HG02885 (cell line): Measurements from ENCODE around the gene GIMAP8.
"Not testable (repeated sequence)": the region's sequence is repeated elsewhere in the genome, so short reads cannot be mapped to it uniquely, and the experiment has no call there.

ENCODE experiments used
- ATAC-seq: cut with Tn5 transposase; IDR thresholded peaks from one replicate; pipeline ENCODE4 v1.9.1; 2021; ENCODE audit warnings: mild to moderate bottlenecking; ENCODE audit not compliant: unreplicated experiment, poor library complexity

Gene GIMAP8

DNA sequence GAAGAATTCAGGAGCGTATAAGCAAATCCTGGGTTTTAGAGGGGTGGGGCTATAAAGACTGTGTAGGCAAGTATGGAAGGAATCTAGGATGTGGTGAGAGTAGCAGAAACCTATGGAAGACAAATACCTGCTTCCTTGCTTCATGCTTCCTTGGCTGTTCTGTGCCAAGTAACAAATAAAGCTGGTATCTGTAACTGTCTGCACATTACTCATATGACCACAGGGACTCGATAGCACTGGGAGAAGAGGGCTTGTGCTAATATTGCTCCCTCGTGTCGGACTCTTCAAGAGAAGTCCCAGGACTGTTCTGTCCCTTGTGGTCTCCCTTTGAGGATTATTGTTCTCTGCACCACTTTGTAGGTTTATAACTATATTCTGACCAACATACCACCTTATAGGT, 52.7 kb downstream of the GIMAP8 start:
- ATAC-seq: no peak

DNA sequence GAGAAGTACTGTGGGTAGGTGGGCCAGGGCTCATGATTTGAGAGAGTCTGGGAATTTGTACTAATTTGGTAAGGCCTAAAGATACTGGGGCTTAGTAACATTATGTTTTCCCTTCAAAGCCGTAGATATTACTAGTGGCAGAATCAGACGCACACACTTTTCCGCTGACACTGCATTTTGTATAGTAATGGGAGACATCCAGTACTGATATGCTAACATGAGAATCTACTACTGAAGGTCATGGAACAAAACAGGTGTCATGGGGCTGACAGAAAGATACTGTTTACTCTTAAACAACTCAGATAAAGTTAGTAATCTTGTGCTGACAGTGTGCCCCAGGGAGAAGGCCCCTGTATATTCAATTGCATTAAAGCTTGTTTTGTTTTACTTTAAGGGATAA, 53.2 kb downstream of the GIMAP8 start:
- no peak for ATAC-seq

DNA sequence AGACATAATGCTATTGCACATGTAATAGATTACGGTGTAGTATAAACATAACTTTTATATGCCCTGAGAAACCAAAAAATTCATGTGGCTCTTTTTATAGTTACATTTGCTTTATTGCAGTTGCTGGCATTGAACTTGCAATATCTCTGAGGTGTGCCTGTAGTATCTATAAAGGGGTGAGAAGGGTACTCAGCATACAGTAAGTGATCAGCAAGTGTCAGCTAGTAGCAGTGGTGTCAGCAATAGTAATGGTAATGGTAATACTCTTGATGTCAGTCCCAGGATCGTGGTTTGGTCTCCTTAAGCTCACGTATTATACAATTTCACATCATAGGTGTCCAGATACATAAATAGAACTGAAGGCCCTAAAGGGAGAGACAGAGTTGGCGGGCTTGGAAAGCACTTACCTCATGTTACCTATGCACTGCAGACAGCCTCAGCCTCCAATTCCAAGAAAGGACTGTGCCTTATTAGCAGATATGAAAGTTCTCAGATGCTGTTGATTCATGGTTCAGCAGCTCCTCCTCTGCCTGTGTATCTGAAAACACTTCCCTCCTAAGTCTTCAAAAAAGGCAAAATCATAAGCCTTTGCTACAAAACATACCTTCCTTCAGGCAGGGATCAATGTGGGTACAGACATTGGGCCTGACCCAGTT, 57.6 kb downstream of the GIMAP8 start:
- ATAC-seq: no peak

DNA sequence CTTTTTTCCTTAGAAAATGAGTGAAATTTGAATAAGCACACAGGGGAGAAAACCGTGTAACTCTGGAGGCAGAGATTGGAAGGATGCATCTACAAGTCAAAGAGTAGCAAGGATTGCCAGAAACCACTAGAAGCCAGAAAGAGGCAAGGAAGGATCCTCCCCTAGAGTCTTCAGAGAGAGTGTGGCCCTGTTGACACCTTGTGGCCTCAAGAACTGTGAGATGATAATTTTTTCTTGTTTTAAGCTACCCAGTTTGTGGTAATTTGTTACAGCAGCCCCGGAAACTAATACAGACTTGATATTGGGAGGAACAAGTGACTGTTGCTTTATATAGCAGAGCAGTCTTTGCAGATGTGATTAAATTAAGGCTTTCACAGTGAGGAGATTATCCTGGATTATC, 60.6 kb downstream of the GIMAP8 start:
- no peak for ATAC-seq

DNA sequence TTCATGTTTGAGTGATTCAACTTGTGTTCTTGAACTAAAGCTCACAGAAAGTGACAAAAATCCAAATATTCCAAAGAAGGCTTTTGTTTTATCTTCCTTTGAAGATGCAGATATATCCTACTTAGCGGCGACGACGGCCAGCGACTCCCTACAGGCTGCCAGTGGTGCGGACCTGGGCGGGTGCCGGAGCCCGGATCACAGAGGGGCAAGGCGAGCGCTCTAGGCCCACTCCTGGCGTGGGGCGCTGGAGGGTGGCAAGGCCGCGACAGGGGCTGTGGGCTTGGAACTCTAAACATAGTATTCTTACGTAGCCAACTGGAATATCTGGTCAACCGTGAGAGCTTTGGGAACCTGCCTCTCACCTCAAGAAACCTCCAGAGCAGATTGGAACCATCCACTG, 63.3 kb downstream of the GIMAP8 start:
- ATAC-seq: no peak

DNA sequence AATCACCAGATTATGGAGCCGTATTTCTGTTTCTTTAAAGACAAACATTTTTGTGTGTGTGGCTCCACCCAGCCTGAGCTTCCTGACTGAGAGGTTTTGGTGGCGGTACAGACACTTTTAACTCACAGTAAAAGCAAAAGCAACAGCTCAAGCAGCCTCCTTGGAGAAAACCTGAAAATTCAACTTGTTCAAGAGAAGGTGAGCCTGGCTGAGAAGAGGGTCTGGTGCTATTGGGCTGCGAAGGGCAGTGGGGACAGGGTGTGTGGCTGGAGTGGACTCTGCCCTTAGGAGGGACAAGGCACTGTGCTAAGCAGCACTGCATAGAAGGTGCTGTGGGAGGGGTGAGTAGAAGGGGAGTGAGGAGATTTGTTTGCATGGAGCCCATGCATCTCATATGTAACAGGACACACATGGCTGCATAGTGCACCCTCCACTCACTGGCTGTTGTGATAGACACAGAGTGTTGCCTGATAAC, 64.4 kb downstream of the GIMAP8 start, which contains the start of gene GIMAP7:
TSS of gene GIMAP7 (plus strand) at position 125 of the 475 bp plus-strand sequence. CDS start 5,103 bp downstream, outside the sequence.
- ATAC-seq: peak; percentile 78

DNA sequence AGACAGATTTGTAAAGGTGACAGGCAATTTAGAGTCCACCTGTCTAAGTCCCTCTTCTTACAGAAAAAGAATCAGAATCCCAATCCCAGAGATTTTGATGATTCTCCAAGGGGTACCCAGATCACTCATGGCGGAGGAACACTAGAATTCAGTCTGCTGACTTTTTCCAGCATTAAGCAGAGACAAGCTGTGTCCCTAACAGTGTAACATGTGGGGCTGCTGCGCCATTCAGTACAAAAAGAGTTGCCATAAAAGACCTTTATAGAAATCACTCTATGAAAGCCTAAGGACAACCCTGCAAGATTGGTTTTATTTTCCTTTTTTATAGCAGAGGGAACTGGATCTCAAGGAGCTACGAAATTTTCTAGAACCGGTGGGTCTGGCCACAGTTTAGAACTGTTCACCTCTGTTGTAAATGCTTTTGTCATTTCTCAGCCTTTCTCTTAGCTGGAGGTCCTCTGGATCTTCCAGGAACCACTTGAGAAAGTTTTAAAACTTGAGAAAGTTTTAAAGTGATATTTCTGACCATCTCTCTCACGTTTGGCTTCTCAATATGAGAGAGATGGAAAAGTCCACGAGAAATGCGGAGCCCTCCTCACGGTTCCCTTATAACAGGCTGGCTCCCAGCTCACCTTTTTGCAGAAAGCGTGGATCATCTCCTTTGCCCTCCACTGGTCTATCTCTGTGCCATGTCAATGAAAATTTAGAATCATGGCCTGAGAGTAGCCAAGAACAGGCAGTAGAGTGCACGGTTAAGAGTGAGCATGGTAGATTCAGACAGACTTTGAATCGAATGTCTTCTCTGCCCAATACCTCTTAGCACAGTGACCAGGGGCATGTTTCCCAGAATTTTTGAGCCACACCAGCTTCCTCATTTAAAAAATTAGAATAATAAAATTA, 65.1 kb downstream of the GIMAP8 start:
- peak; percentile 33 for ATAC-seq

DNA sequence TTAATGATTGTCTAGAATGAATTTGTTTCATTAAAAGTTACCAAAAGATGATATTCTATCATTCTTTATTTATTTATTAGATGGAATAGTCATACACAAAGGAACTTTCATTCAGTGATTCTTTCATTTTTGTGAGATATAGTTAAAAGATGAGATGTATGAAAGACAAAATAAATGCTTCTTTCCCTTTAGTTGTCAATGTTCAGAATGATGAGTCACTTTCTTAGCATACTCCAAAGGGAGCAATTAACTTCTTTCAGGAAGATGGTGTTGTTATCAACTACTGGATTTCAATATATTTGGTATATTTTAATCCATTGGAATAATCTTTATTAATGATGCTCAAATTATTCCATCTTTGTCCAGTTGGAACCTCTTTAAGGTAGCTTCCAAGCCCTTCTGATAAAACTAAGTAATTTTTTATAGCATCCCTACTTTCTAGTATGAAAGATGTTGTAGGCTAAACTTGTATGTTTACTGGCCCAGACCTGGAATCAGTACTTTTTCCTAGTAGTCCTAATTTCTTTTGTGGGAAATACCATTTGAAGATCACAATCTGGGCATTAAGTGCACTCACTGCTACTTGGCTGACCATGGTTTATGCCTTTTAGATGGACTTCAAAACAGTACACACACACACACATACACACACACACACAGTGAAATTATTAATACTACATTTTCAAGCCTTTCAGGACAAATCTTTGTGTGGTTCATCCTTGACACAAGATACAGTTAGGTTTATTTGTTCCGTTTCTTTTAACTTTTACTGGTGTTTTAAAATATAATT, 66.7 kb downstream of the GIMAP8 start:
- no peak for ATAC-seq

DNA sequence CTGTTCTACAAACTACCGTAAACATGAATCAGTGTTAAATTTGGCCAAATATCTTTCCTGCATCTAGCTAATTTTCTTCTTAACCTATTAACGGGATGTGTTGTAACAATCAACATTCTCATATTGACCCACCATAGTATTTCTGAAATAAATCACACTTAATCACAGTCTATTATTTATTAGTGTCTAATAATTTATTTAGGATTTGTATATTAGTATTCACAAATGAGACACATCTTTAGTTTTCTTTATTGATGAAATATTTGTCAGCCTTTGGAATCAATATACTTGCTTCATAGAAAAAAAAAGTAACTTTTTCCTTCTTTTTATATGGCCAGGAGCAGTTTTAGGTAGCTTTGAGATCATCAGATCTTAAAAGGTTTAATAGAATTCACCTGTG, 68.9 kb downstream of the GIMAP8 start:
- ATAC-seq: no peak

DNA sequence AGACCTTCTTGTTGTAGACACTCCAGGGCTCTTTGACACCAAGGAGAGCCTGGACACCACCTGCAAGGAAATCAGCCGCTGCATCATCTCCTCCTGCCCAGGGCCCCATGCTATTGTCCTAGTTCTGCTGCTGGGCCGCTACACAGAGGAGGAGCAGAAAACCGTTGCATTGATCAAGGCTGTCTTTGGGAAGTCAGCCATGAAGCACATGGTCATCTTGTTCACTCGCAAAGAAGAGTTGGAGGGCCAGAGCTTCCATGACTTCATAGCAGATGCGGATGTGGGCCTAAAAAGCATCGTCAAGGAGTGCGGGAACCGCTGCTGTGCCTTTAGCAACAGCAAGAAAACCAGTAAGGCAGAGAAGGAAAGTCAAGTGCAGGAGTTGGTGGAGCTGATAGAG, 69.7 kb downstream of the GIMAP8 start:
- ATAC-seq: no peak

DNA sequence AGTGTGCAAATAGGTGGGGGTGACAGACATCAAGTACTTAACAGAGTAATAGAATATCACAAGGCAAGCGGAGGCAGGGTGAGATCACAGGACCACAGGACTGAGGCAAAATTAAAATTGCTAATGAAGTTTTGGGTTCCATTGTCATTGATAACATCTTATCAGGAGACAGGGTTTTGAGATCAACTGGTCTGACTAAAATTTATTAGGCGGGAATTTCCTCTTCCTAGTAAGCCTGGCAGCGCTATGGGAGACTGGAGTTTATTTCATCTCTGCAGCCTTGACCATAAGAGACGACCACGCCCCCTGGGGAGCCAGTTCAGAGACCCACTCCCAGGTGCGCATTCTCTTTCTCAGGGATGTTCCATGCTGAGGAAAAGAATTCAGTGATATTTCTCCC, 72.5 kb downstream of the GIMAP8 start:
- ATAC-seq: not testable (repeated sequence)

DNA sequence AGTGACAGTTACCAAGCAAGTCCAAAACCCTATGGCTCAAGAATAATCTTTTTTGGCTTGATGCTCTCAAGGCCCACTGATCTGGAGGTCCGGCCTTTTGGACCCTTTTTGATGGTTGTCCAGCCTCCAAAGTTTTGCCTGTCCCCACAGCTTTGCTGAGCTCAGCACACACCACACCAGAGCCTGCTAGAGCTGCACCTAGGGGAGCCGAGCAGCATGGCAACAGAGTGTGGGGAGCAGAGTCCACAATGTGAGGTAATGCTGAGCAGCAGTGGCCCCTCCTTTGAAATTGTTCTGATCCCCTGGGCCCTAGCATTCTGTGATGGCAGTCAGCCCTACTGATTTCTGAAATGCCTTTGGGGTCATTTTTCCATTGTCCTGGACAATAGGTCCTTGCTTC, 73.6 kb downstream of the GIMAP8 start:
- ATAC-seq: no peak
